HEK293 (cell line): Measurements from ENCODE around the gene DNM1.

Experiments
- GLI2 ChIP-seq: fragments of 450-650 bp; formaldehyde crosslinking; IDR thresholded peaks from 2 replicates; pipeline ENCODE4; 2017; ENCODE audit warnings: missing biosample characterization, missing genetic modification characterization, low read depth, borderline replicate concordance
- KLF17 ChIP-seq: fragments of 450-650 bp; formaldehyde crosslinking; IDR thresholded peaks from 2 replicates; pipeline ENCODE4 v1.5.1; 2016; ENCODE audit warnings: missing biosample characterization, missing genetic modification characterization
- PBX3 ChIP-seq: sonication (generic); formaldehyde crosslinking; IDR thresholded peaks from 2 replicates; pipeline ENCODE4 v1.8.1; 2022; ENCODE audit warnings: mild to moderate bottlenecking, moderate library complexity, missing genetic modification reagents
- PRDM4 ChIP-seq: fragments of 450-650 bp; formaldehyde crosslinking; IDR thresholded peaks from 2 replicates; pipeline ENCODE4 v1.5.1; 2017; ENCODE audit warnings: missing biosample characterization, missing genetic modification characterization
- ZBTB21 ChIP-seq: fragments of 450-650 bp; formaldehyde crosslinking; IDR thresholded peaks from 2 replicates; pipeline ENCODE4 v1.5.1; 2017; ENCODE audit warnings: missing biosample characterization, missing genetic modification characterization
- ZBTB49 ChIP-seq: fragments of 450-650 bp; formaldehyde crosslinking; IDR thresholded peaks from 2 replicates; pipeline ENCODE4 v1.5.1; 2016; ENCODE audit warnings: missing biosample characterization, missing genetic modification characterization, low read depth
- ZNF132 ChIP-seq: fragments of 450-650 bp; formaldehyde crosslinking; IDR thresholded peaks from 2 replicates; pipeline ENCODE4 v1.5.1; 2017; ENCODE audit warnings: missing biosample characterization, missing genetic modification characterization, borderline replicate concordance
- ZNF133 ChIP-seq: fragments of 450-650 bp; formaldehyde crosslinking; IDR thresholded peaks from 2 replicates; pipeline ENCODE4 v1.5.1; 2016; ENCODE audit warnings: missing biosample characterization, missing genetic modification characterization
- ZNF155 ChIP-seq: fragments of 450-650 bp; formaldehyde crosslinking; IDR thresholded peaks from 2 replicates; pipeline ENCODE4 v1.5.1; 2016; ENCODE audit warnings: missing biosample characterization, missing genetic modification characterization
- ZNF398 ChIP-seq: fragments of 450-650 bp; formaldehyde crosslinking; IDR thresholded peaks from 2 replicates; pipeline ENCODE4 v1.5.1; 2017; ENCODE audit warnings: missing biosample characterization, missing genetic modification characterization
- ZNF518A ChIP-seq: fragments of 450-650 bp; formaldehyde crosslinking; conservative IDR thresholded peaks from 2 replicates; pipeline ENCODE4 v1.5.1; 2016; ENCODE audit warnings: low read depth, missing biosample characterization, missing genetic modification characterization
- TF ChIP-seq, protein P1 (sequence below): fragments of 450-650 bp; formaldehyde crosslinking; IDR thresholded peaks from 2 replicates; pipeline ENCODE4 v1.5.1; 2016; ENCODE audit warnings: missing biosample characterization, missing genetic modification characterization

- TF ChIP-seq ZNF155 (tag by site-specific recombination) (no peak), ZNF132 (tag by site-specific recombination) (no peak), PRDM4 (tag by site-specific recombination) (no peak), PBX3 (CRISPR knock-in tag) (no peak), ZBTB21 (peak; percentile 61), ZNF518A (tag by site-specific recombination) (no peak), ZBTB49 (tag by site-specific recombination) (no peak), ZNF133 (tag by site-specific recombination) (no peak), KLF17 (tag by site-specific recombination) (no peak), GLI2 (tag by site-specific recombination) (no peak), ZNF398 (tag by site-specific recombination) (0 out of 2 replicates have a peak, but pooled peaks have one; percentile 15)
- TF ChIP-seq, protein P1, sequence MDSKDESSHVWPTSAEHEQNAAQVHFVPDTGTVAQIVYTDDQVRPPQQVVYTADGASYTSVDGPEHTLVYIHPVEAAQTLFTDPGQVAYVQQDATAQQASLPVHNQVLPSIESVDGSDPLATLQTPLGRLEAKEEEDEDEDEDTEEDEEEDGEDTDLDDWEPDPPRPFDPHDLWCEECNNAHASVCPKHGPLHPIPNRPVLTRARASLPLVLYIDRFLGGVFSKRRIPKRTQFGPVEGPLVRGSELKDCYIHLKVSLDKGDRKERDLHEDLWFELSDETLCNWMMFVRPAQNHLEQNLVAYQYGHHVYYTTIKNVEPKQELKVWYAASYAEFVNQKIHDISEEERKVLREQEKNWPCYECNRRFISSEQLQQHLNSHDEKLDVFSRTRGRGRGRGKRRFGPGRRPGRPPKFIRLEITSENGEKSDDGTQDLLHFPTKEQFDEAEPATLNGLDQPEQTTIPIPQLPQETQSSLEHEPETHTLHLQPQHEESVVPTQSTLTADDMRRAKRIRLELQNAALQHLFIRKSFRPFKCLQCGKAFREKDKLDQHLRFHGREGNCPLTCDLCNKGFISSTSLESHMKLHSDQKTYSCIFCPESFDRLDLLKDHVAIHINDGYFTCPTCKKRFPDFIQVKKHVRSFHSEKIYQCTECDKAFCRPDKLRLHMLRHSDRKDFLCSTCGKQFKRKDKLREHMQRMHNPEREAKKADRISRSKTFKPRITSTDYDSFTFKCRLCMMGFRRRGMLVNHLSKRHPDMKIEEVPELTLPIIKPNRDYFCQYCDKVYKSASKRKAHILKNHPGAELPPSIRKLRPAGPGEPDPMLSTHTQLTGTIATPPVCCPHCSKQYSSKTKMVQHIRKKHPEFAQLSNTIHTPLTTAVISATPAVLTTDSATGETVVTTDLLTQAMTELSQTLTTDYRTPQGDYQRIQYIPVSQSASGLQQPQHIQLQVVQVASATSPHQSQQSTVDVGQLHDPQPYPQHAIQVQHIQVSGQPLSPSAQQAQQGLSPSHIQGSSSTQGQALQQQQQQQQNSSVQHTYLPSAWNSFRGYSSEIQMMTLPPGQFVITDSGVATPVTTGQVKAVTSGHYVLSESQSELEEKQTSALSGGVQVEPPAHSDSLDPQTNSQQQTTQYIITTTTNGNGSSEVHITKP: peak; percentile 62
Measured at GRCh38 chr9:128275198-128276007, 72.2 kb downstream of the DNM1 start, which contains the start of gene GOLGA2.
